Measurements from ENCODE around the gene PTPRC.
A peak's percentile ranks its signal among the peaks of the same experiment; 100 is the strongest.

The PTPRC gene

DNA sequence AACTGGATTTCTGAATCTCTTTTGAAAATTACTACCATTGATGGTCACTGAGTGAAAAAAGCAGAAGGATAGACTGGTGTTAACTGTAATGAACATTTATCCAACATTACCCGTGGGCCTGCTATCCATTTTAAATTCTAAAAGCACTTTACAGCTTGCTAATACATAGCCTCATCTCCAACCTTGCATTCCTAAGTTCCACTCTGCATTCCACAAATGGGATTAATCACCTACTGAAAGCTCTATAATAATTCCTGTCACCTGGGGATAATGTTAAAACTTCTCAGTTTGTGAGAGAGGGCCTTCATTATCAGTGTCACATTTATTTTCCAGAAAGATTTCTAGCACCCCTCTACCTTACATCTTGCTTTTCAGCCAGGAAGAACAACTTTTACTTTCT is 38.2 kb downstream of the PTPRC start:
- peak; percentile 43 for DNase-seq

DNA sequence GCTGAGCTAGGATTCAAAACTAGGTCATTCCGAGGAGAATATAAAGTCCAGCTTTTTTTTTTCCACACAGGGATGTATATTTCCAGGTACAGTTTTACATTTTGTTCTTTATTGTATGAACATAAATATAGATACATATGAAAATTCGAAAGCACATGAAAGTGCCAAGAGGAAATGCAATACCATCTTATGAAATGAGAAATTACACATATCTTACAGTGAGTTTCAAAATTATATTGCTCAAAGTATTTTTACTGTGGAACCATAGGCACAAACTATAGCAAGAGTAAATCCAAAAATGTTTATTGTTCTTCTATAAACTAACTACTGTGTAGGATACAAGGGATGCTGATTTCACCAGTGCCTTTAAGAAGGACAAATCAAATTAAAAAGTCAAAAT is 39.0 kb downstream of the PTPRC start:
- no peak for DNase-seq

DNA sequence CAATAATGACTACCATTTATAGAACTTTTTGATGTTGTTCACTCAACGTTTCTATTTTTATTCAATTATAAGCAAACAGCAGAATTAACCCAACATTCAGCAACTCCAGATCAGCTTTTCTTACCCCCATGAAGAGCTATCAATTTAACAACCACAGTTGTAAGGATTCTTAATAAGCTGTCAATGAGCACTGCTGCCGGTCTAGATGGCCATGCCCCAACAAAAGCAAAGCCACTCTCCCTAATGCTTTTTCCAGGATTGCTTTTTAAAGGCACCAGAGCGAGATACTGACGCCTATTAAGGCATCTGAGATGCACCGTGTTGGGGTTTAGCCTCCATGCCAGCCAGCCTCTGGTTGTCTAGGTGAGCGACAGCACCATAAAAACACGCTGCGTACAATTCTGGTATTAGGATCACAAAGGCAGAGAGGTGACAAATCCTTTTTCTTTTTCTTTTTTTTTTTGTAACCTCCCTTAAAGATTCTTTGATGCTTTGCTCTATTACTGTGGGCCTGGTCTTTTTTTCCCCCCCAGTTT is 39.5 kb downstream of the PTPRC start:
- DNase-seq, result peak; percentile 85

DNA sequence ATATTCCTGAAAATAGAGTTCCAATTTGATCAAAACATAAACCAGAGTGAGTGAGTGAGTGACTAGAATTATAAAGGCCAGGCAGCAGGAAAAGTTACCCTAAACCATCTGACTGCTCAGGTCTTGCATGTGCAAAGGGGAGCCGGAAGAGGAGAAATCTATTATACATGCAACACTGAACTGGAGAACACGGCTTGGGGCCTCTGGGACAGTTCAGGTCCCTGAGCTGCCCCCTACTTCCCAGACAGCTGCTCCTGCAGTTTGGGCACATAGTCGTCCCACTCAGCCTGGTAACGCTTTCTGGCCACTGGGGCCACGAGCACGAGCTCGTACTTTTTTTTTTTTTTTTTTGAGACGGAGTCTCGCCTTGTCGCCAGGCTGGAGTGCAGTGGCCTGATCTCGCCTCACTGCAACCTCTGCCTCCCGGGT is 40.1 kb downstream of the PTPRC start:
- DNase-seq, result peak; percentile 63

DNA sequence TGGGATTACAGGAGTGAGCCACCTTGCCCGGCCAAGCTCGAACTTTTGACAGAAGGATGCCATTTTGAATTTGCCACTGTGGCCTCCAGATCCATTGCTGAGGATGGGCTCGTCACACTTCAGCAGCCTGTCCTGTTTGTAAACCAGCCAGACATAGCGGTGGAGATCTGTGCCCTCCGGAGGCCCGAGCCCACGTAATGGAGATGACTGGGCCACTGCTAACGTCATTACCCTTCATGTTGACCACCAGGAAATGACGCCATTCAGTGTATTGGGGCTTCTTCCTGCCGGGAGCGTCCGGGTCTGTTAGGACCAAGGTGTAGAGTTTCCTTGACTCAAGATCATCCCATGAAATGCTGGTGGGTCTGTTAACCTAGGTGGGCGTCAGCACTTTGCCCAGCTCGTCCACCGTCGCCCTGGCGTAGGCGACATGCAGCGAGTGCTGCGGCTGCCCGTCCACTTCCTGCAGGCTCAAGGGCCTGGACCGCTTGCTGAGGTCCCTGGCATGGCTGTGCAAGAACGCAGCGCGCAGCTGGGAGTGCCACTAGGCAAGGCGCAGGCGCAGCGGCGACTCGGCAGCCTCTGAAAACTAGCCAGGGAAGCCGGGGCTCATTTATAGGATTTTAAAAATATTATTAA is 40.8 kb downstream of the PTPRC start:
- peak; percentile 81 for DNase-seq

DNA sequence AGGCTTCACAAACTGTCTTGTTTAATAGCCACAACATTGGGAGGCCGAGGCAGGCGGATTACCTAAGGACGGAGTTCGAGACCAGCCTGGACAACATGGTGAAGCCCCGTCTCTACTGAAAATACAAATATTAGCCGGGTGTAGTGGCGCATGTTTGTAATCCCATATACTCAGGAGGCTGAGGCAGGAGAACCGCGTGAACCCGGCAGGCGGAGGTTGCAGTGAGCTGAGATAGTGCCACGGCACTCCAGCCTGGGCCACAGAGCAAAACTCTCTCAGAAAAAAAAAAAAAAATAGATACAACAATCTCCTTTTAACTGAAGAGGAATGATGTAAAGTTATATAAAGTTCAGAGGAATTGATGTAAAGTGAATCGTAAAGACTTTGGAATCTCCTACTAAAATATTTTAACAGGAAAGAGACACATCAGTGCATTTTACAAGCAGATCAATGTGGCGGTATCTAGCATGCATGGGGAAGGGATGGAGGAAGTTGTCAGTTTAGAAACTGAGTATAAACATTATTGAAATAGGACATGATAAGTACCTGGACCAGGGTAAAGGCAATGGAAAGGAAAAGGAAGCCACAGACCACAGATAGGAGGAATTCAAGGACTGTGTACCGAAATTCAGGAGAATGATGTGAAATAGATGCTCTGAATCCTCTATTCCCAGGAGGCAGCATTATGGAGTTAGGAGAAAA is 41.5 kb downstream of the PTPRC start:
- DNase-seq, result peak; percentile 58

DNA sequence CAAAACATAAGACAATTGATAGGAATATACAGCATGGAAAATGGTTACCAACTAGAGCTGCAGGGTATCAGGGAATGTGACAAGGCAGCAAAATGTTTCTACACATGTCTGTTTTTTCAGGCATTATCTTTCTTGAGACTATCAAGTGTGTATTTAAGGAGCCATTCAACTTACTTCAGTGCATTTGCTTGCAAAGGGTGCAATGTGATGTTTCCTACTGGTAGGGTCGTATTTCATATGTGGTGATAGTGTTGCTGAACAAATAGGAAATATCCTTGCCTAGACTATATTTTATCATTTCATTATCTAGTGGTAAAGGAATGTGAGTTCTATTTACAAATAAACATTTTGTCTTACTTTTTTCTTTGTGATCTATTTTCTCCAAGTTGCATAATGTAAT is 42.4 kb downstream of the PTPRC start:
- DNase-seq, result peak; percentile 66

DNA sequence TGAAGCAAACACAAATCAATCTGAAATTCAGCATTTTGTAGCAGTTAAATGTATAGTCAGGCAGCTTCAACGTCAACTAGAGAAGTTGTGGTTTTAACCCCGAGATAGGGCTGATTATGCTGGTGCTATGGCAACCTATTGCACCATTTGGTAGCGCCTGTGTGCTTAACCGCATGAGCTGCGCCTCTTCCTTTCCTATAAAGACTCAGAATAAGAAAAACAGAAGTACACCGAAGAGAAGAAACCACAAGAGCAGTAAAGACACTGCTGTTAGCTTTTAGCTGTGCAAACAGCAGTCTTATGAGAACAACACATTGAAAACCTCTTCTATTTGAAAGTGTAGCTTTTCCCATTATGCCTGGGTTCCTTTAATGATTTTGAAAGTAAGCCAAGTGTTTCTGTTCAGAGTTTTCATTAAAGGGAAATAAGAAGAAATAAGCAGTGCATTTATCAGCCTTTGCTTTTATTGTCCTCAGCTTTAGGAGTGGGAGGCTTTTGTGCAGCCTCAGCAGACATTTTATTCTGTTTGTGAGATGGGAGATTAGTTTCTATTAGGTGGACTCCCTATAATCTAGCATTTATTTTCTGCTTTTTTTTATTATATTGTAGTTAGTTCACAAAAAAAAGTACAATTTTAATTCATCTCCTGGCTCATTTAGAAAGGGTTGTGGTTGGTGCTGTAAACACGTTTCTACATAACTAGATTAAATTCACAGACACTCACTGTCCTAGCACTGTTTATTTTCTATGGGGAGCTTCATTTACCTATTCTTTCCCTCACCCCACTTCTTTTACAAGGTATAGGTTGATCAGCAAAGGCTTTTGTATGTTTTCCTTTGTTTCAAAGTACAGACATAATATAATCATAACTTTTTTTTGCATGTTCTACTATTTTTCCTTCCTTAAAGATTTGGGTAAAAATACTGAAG is 43.3 kb downstream of the PTPRC start:
- DNase-seq, result peak; percentile 97

DNA sequence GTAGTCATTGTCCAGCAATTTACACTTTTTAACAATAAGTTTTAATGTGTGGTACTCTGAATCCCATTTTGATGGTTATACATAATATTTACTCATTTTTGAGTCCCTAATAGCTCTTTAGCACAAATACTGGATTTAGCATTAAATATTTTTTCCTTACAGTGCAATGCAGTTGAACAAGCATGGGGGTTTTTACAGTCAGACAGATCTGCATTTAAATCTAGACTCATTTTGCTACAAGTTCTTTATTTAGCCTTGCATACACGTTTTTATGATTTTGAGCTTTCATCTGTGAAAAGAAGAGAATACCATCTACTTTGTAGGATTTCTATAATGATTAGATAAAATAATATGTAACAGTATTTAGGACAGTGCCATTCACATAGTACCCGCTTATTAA is 44.0 kb downstream of the PTPRC start:
- DNase-seq, result peak; percentile 53

DNA sequence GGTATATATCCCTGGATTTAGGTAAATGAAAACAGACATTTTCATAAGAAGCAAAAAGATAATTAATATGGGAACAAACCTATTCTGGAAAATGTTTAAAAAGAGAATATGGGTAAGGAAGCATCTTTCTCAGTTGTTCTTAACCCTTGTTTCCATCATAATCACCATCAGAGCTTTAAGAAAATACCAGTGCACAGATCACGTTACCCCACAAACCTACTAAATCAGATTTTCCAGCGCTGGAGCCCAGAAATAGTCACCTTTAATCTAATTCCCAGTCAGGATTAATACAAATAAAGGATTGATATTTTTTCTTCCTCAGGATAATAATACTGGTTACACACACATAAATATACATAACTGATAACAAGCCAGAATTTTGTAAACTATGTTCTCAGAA is 44.6 kb downstream of the PTPRC start:
- DNase-seq, result peak; percentile 26

DNA sequence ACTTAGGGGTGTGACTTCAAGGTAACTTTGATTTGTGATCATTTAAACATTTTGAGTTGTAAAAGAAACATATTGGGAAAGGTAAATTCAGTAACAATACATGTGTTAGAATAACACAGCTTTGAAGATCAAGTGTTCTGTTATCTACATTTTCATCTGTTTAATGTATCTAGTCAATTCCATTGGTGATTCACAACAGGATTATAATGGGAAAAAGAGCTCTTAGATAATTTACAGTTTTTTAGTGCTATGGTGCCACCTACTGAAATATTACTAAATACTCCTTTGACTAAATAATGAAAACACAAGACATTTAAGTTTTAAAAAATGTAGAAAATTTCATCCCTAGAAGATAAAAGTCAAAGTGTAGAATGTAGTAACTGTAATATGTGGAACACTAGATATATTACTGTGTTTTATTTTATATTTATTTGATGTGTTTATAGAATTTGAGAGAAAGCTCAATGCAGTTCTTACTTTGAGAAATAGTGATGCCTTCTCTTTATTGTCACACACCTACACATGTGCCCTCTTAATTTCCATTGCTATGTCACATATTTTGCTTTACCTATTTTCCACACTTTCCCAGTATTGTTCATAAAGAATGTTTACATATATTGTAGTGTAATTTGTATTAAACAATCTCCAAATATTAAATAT is 47.4 kb downstream of the PTPRC start:
- peak; percentile 60 for DNase-seq

DNA sequence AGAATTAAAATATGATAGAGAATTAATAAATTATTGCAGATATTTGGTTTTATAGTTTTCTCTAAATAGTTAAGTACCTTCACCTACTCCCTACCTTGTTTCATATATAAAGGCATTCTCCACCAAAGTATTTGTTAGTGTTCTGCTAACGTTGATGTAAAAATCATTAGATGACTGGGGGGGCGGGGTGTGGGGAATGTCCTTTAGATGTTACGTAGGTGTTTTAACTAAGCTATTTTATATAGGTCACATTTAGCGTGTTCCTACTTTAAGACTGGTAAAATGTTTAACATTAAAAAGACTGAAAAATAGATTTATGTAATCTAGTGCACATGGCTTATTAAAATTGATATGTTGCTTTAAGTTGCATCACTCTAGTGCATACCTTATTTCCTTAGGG is 48.6 kb downstream of the PTPRC start:
- DNase-seq, result peak; percentile 49

DNA sequence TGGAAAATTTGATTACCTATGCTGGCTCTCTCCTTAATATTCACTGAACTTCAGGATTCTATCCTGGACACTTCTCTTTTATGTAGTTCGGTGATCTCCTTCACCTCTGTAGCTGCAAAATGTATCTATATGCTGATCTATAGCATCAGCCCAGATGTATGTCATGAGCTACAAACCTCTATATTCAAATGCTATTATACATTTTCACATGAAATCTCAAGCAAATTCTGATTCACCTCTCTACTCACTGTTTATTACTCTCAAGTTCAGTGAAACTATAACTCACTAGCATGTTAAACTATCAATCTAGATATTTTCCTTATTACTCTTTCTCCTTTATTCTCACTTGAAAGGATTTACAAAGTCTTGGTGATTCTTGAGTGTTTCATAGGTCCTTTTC is 52.2 kb downstream of the PTPRC start:
- DNase-seq, result no peak

DNA sequence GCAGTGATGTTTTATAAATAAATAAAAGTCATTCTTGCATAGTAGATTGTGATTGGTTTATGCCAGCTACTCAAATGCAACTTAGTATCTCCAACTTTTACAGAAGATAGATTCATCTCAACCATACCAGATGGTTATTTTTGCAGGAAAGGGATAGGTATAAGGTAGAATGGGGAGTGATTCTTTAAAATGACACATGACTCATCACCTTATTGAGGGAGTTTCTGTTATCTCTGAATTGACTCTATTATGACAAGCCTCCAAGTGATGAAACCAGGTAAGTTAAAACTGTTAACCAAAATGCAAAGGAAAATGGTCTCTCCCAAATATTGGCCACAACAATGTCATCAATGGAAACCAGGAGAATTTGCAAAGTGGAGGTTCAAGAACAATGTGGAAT is 54.5 kb downstream of the PTPRC start:
- no peak for DNase-seq

DNA sequence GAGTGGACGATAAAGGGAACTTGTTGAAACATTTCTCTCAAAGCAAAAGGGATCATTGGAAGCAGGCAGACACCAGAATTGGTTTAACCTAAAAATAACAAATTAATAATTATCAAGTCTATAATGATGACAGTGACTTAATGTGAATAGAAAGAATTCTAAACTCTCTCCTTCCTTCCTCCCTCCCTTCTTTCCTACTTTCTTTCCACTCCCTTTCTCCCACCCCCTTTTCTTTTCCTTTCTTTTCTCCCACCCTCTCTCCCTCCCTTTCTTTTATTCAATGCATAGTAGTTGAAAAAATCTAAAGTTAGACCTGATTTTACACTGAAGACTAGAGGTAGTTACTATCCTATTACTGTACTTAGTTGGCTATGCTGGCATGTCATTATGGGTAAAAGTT is 55.7 kb downstream of the PTPRC start:
- no peak for DNase-seq

DNA sequence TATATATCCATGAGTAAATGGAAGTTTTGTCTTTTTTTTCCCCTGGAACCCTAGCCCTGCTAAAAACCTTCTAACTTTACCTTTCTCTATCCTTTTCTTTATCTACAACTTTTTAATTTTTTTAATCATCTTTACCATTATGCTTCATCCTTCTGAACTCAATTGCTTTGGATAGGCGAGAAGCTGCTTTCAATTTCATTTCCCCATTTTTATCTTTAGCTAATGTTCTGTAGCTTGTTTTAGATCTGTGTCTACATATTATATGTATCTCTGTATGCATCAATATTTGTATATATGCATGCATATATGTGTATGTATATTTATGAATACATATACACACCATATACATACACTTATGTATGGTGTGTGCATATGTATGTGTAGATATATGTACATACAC is 57.4 kb downstream of the PTPRC start:
- DNase-seq, result no peak

DNA sequence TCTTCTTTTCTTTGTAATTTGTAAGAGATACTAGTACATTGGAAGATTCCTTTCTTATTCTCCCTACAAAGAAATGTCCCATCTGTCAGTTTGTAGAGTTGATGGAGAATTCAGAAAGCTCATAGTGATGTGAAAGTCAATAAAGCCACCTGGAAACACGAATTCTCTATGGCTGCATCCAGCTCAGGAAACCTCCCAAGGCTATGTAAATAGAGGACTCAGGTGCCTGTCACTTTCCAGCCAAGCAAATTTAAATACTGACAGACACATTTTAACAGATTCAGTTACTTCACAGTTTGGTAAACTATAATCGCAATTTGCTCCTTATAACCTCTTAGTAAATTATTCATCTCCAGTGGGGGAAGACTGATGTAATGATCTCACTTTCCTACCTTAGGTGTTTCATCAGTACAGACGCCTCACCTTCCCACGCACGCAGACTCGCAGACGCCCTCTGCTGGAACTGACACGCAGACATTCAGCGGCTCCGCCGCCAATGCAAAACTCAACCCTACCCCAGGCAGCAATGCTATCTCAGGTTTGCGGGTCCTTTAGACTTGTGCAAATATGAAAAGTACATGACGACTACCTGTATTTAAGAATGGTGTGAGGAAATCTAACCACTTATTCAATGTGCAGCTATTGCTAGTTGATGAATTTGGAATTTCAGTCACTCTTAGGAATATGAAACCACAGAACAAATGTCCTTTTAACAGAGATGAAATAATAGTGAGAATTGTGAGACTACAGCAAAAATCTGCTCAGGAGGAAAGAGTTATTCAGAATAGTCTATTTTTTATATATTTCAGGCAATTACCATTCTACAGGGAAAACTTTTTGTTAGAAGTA is 60.6 kb downstream of the PTPRC start:
- DNase-seq, result peak; percentile 79

DNA sequence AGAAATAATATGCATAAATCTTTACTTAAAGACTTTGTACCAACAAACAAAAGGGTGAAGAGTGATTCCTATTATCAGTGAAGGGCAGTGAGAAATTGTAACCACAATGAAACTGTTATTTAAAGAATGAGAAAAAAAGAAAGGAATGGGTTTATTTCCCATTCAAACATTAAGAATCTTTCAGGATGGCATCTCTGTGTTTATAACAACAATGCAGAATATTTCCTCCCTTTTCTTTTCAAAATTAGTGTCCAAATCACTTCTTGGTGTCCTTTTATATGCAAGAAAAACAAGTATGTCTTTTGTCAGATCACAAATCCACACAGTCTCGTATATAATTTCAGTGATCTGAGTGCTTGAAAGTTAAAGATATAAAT is 61.2 kb downstream of the PTPRC start:
- no peak for DNase-seq

DNA sequence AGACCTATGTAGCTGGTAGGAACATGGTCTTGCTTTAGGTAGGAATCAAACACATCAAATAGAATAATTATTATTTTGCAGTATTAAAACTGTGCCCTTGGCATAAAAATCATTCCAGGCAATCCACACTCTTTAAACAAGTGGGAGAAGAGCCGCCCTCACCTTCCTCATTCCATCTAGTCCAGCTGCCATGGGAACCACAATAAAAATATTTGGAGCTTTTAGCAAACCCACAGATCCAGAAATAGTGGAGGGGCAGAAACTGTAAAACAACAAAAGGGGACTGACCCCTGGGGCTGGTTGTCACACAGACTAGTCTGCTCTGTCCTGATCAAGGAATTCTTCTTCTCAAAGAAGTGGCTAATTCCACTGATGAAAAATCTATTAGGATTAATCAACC is 61.6 kb downstream of the PTPRC start:
- no peak for DNase-seq

DNA sequence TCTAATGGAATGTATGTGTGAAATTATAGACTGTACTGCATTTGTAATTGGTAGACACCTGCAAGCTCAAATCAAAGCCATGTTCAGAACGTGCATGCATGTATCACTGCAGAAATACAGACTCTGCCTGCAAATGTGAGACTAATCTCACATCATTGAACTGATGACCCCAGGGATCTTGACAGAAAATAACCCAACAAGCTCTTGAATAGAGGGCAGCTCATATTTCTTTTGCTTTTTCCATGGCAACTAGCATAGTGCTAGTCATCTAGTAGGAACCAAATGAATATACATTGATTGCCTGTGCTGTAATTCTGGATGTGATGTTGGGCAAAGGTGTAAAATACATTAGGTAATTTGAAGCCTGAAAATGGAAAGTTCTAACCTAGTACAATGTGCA is 62.4 kb downstream of the PTPRC start:
- no peak for DNase-seq

DNA sequence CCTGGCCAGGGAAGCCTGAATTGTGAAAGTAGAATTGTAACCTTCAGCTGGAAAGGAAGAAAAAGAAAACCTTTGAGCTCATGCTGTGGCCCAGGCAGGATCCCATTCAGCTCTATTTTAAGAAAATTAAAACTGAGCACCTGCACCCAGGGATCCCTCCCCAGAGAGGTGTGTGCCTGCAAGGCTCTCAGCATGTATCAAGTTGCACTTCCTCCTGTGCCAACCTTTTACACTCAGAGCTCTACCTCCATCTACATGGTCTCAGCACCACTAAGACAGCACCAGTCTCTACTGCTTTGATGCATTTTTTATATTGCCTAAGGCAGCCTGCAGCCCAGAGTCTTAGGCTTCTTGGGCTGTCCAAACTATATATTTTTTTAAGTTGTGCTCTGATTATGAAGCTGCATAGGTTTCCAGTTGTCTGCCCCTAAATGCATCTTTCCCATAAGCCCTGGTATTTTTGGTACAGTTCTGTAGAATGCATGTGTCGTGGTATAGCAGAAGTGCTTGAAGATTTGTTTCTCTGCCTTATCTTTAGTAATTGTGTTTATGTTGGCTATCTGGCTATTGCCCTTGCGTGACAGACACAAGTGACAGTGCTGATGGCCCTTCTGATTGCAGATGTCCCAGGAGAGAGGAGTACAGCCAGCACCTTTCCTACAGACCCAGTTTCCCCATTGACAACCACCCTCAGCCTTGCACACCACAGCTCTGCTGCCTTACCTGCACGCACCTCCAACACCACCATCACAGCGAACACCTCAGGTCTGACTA is 63.1 kb downstream of the PTPRC start:
- DNase-seq, result no peak
